K562 (cell line): ENCODE measurements around the gene SLC4A2. TPM values are rescaled to one million over a fixed set of nuclear protein-coding genes. Genes with fewer than 3 reads are reported as not detected.

ENCODE experiments used
- ARNT ChIP-seq, 2 experiments: fragments of 450-650 bp; IDR thresholded peaks; 2 replicates each; pipeline ENCODE4 v1.6.1; 2016; ENCODE audit warnings: mild to moderate bottlenecking in 1 of 2
- CBFA2T2 ChIP-seq: fragments of 450-650 bp; conservative IDR thresholded peaks from 2 replicates; pipeline ENCODE4 v1.6.1; 2017; ENCODE audit warnings: mild to moderate bottlenecking
- CREM ChIP-seq: IDR thresholded peaks from 2 replicates; pipeline ENCODE4 v1.6.1; 2014; ENCODE audit warnings: antibody characterized with exemption, low read depth
- E2F6 ChIP-seq, 2 experiments: IDR thresholded peaks; 2 replicates each; pipeline ENCODE4 v1.6.1; 2011; ENCODE audit warnings: borderline replicate concordance in 1 of 2, control low read depth in 1 of 2, low read depth in 1 of 2, low read length in 1 of 2, mild to moderate bottlenecking in 1 of 2, mixed read lengths in 1 of 2, moderate library complexity in 1 of 2; ENCODE audit not compliant: insufficient read depth in 1 of 2, insufficient read length in 1 of 2, poor library complexity in 1 of 2, severe bottlenecking in 1 of 2; ENCODE audit errors: extremely low read depth in 1 of 2
- ESRRB ChIP-seq: fragments of 250-450 bp; sonication (Bioruptor Pico); IDR thresholded peaks from 2 replicates; pipeline ENCODE4 v1.5.0; 2020; ENCODE audit warnings: mild to moderate bottlenecking, moderate library complexity, borderline replicate concordance
- HDAC8 ChIP-seq: fragments of 450-650 bp; IDR thresholded peaks from 2 replicates; pipeline ENCODE4 v1.6.1; 2016; ENCODE audit warnings: mild to moderate bottlenecking, missing genetic modification characterization, moderate library complexity, missing compliant biosample characterization
- HOXB6 ChIP-seq: fragments of 250-450 bp; sonication (Bioruptor Pico); IDR thresholded peaks from 2 replicates; pipeline ENCODE4 v1.5.1; 2022; ENCODE audit warnings: mild to moderate bottlenecking, borderline replicate concordance
- KDM5B ChIP-seq: fragments of 200-600 bp; sonication (generic); IDR thresholded peaks from 2 replicates; pipeline ENCODE4 v1.6.1; 2012; ENCODE audit warnings: low read depth, mild to moderate bottlenecking, moderate library complexity, low read length, control low read depth, inconsistent platforms; ENCODE audit not compliant: insufficient replicate concordance
- KLF1 ChIP-seq: fragments of 450-650 bp; IDR thresholded peaks from 2 replicates; pipeline ENCODE4 v1.6.1; 2016; ENCODE audit warnings: missing genetic modification characterization, missing compliant biosample characterization
- L3MBTL2 ChIP-seq: fragments of 450-650 bp; IDR thresholded peaks from 2 replicates; pipeline ENCODE4 v1.6.1; 2016; ENCODE audit warnings: mild to moderate bottlenecking, moderate library complexity
- MYC ChIP-seq, 2 experiments: fragments of 250-450 bp in 1 of 2; sonication (Bioruptor Pico) in 1 of 2; IDR thresholded peaks; 2 replicates each; pipeline versions ENCODE4 v1.5.1 to v1.6.1; 2012 to 2021; ENCODE audit warnings: low read depth in 2 of 2, borderline replicate concordance in 1 of 2, improper control_type of control experiment in 1 of 2, low read length in 1 of 2, mild to moderate bottlenecking in 1 of 2, moderate library complexity in 1 of 2
- NKRF ChIP-seq: fragments of 450-650 bp; IDR thresholded peaks from 2 replicates; pipeline ENCODE4 v1.6.1; 2016; ENCODE audit warnings: borderline replicate concordance
- POLR2A ChIP-seq: fragments of 450-650 bp; conservative IDR thresholded peaks from 2 replicates; pipeline ENCODE4 v1.6.1; 2016
- POLR2AphosphoS5 ChIP-seq: IDR thresholded peaks from 2 replicates; pipeline ENCODE4 v1.6.1; 2011; ENCODE audit warnings: mild to moderate bottlenecking, low read depth, low read length, moderate library complexity; ENCODE audit not compliant: control insufficient read depth, insufficient read depth
- SAP30 ChIP-seq: fragments of 200-600 bp; sonication (generic); IDR thresholded peaks from 2 replicates; pipeline ENCODE4 v1.6.1; 2012; ENCODE audit warnings: borderline replicate concordance, low read depth, mild to moderate bottlenecking, moderate library complexity, low read length, control low read depth, inconsistent platforms; ENCODE audit not compliant: insufficient read depth, poor library complexity, severe bottlenecking
- SREBF1 ChIP-seq: fragments of 150-350 bp; IDR thresholded peaks from 2 replicates; pipeline ENCODE4 v1.6.1; 2014; ENCODE audit warnings: antibody characterized with exemption, low read depth, low read length, borderline replicate concordance
- USF1 ChIP-seq: sonication (generic); formaldehyde crosslinking; IDR thresholded peaks from 2 replicates; pipeline ENCODE4 v1.9.0; 2022; ENCODE audit warnings: mild to moderate bottlenecking, missing genetic modification reagents
- ZNF75A ChIP-seq: fragments of 450-650 bp; formaldehyde crosslinking; IDR thresholded peaks from 2 replicates; pipeline ENCODE4 v1.4.0; 2020; ENCODE audit warnings: mild to moderate bottlenecking
- ZNF76 ChIP-seq: fragments of 250-450 bp; sonication (Bioruptor Pico); IDR thresholded peaks from 2 replicates; pipeline ENCODE4 v1.4.0; 2020; ENCODE audit warnings: mild to moderate bottlenecking, moderate library complexity, borderline replicate concordance
- ZNF830 ChIP-seq: fragments of 250-450 bp; sonication (Bioruptor Pico); IDR thresholded peaks from 2 replicates; pipeline ENCODE4 v1.5.0; 2021; ENCODE audit warnings: mild to moderate bottlenecking
- polyA plus RNA-seq, 8 experiments: library from polyadenylated mRNA; depleted of rRNA in 4 of 8; stranded (reverse) in 5 of 8; unstranded in 3 of 8; fragments of >200 nt; fragmentation: Nextera tagmentation in 2 of 8; fragmentation: Illumina TruSeq in 1 of 8; extraction: Ambion mirVana in 2 of 8; extraction: Trizol in 1 of 8; gene quantifications; 2 replicates each; pipeline versions ENCODE4 v1.2.1 to v1.2.3, GENCODE V29; 2011 to 2014; ENCODE audit warnings: inconsistent platforms in 1 of 8, missing spikeins in 1 of 8
- total RNA-seq, 7 experiments: library from RNA; depleted of rRNA in 6 of 7; stranded (reverse); fragments of >200 nt in 6 of 7; fragmentation: Illumina TruSeq in 2 of 7; extraction: Trizol in 2 of 7; gene quantifications; 2 replicates each; pipeline versions ENCODE4 v1.2.1 to v1.2.3, GENCODE V29; 2011 to 2021; ENCODE audit warnings: low replicate concordance in 1 of 7
- TF ChIP-seq, protein P1 (sequence below): conservative IDR thresholded peaks from 2 replicates; pipeline ENCODE4 v1.6.1; 2011; ENCODE audit warnings: low read depth, mild to moderate bottlenecking, low read length; ENCODE audit not compliant: control insufficient read depth

The SLC4A2 gene
- total and polyA plus RNA-seq, 9 of the 15 experiments (the other 6 are each of a cell fraction or from before 2014, with no cell fraction given) = 11.4 to 375 (median 130) TPM

DNA sequence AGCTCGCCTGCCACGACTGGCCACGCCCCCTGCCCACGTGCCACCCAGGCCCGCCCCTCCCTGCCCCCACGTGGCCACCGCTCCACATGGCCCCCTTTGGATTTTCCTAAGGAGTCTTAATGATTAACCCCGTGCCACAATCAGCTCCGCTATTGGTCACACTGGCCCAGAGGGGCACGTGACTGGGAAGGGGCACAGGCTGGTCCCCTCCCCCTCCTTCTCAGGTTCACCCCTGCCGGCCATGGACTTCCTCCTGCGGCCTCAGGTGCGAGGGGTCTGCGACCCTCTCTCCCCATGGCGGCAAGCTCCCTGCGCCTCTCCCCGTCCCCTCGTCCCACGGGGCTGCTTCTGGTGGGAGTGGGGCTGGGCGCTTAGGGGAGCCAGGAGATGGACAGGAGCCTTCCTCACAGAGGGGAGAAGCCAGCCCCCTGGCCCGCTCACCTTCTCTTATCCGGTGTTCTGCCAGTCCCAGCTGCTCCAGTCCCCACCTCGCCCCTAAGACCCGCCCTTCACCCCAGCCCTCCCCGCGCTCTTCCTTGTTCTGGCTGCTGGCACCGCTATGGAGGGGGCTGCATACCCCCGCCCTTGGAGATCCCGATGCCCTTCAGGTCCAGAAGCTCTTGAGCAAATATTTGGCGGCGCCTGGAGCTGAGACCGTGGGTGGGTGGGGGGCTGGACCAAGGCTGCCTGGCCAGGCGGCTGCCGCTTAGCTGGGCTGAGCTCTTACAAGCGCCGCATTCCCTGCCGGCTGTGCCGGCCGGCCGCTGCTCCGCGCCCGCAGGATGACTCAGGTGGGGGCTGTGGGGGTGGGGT is 3.2 kb downstream of the SLC4A2 start (continued):
- peak; percentile 48; the same call in 1 of the 2 replicates for TF ChIP-seq CREM
- TF ChIP-seq CBFA2T2 = peak; percentile 75
- peak; percentile 96 for TF ChIP-seq SAP30
- peak; percentile 99 for TF ChIP-seq NKRF
- TF ChIP-seq L3MBTL2 = peak; percentile 61; the same call in 1 of the 2 replicates
- peak; percentile 97 for TF ChIP-seq USF1 (CRISPR knock-in tag)
- TF ChIP-seq POLR2AphosphoS5 = peak; percentile 49; the same call in 1 of the 2 replicates
- TF ChIP-seq ARNT (IDR thresholded peaks at IDR 0.05) = no peak; a peak in 1 of 4 replicates
- peak; percentile 15; the same call in 1 of the 2 replicates for TF ChIP-seq KLF1
- TF ChIP-seq KDM5B = peak; percentile 12
- peak; percentile 77 for TF ChIP-seq POLR2A
- no peak for TF ChIP-seq ZNF75A (CRISPR knock-in tag)
- no peak for TF ChIP-seq ESRRB (CRISPR knock-in tag)
- TF ChIP-seq ZNF830 (CRISPR knock-in tag) = no peak
- 0 out of 2 replicates have a peak, but pooled peaks have one; percentile 19 for TF ChIP-seq SREBF1
- TF ChIP-seq HOXB6 (CRISPR knock-in tag) = no peak
- peak in 1 of 2 experiments; percentile 88 for TF ChIP-seq E2F6 (IDR thresholded peaks at IDR 0.05; ENCODE audit: borderline replicate concordance in 1 of 2, extremely low read depth in 1 of 2, insufficient read depth in 1 of 2, insufficient read length in 1 of 2, low read depth in 1 of 2, low read length in 1 of 2, poor library complexity in 1 of 2, severe bottlenecking in 1 of 2)
- peak; percentile 21; the same call in 1 of the 2 replicates for TF ChIP-seq HDAC8 (tag)
- TF ChIP-seq ZNF76 (CRISPR knock-in tag) = no peak
- peak; percentile 99 for TF ChIP-seq MYC (IDR thresholded peaks at IDR 0.05; ENCODE audit: low read depth, low read length)
- peak; percentile 95 for TF ChIP-seq MYC (CRISPR knock-in tag; IDR thresholded peaks at IDR 0.05; ENCODE audit: borderline replicate concordance, low read depth)
- TF ChIP-seq, protein P1, sequence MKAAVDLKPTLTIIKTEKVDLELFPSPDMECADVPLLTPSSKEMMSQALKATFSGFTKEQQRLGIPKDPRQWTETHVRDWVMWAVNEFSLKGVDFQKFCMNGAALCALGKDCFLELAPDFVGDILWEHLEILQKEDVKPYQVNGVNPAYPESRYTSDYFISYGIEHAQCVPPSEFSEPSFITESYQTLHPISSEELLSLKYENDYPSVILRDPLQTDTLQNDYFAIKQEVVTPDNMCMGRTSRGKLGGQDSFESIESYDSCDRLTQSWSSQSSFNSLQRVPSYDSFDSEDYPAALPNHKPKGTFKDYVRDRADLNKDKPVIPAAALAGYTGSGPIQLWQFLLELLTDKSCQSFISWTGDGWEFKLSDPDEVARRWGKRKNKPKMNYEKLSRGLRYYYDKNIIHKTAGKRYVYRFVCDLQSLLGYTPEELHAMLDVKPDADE = peak; percentile 74
